PC-9 (cell line): ENCODE measurements around the gene GMNN. TPM values are rescaled to one million over a fixed set of nuclear protein-coding genes. Genes with fewer than 3 reads are reported as not detected.

ENCODE experiments used
- BruUV-seq: library from RNA; stranded (reverse); fragments of 400-500 nt; replicated peaks from 2 replicates; lab custom pipeline; 2021; lab: Mats Ljungman, UMichigan
- CTCF ChIA-PET: fragments of 300-600 bp; sonication (Branson Sonifier 250); formaldehyde crosslinking; loops from one replicate; lab custom pipeline; 2022; ENCODE audit warnings: antibody characterized with exemption; lab: Charles Lee
- POLR2A ChIA-PET: fragments of 300-600 bp; sonication (Branson Sonifier 250); formaldehyde crosslinking; loops from one replicate; lab custom pipeline; 2022; ENCODE audit warnings: antibody characterized with exemption; ENCODE audit not compliant: unreplicated experiment; lab: Charles Lee
- DNase-seq, 2 experiments: peaks; one replicate each; pipeline versions ENCODE4 v3.0.0 to v3.0.0-alpha.2; 2015 to 2022; ENCODE audit warnings: mixed read lengths in 1 of 2
- H2AFZ ChIP-seq: fragments of 200-600 bp; sonication (generic); 2 replicates; pipeline ENCODE4 v1.8.1; 2017; ENCODE audit warnings: antibody characterized with exemption
- H3F3A ChIP-seq: fragments of 200-600 bp; sonication (generic); 2 replicates; pipeline ENCODE4 v1.8.1; 2017; ENCODE audit warnings: antibody characterized with exemption, mild to moderate bottlenecking, low read depth; ENCODE audit not compliant: insufficient read depth
- H3K27ac ChIP-seq: fragments of 200-600 bp; sonication (generic); 2 replicates; pipeline ENCODE4 v1.6.1; 2016; ENCODE audit warnings: mixed run types
- H3K27me3 ChIP-seq: fragments of 200-600 bp; sonication (generic); 2 replicates; pipeline ENCODE4 v1.6.1; 2016; ENCODE audit warnings: low read depth, mixed run types; ENCODE audit not compliant: insufficient read depth
- H3K36me3 ChIP-seq: fragments of 200-600 bp; sonication (generic); 2 replicates; pipeline ENCODE4 v1.6.1; 2016; ENCODE audit warnings: low read depth, mixed run types
- H3K4me1 ChIP-seq: fragments of 200-600 bp; sonication (generic); replicated peaks from 2 replicates; pipeline ENCODE4 v1.6.1; 2016; ENCODE audit warnings: mixed run types; ENCODE audit not compliant: insufficient read depth
- H3K4me2 ChIP-seq: fragments of 200-600 bp; sonication (generic); 2 replicates; pipeline ENCODE4 v1.6.1; 2017; ENCODE audit warnings: mixed run types
- H3K4me3 ChIP-seq: fragments of 200-600 bp; sonication (generic); 2 replicates; pipeline ENCODE4 v1.6.1; 2016; ENCODE audit warnings: mixed run types
- H3K79me2 ChIP-seq: fragments of 200-600 bp; sonication (generic); 2 replicates; pipeline ENCODE4 v1.6.1; 2017; ENCODE audit warnings: low read depth, mixed run types
- H3K9me2 ChIP-seq: fragments of 200-600 bp; sonication (generic); 2 replicates; pipeline ENCODE4 v1.8.1; 2017; ENCODE audit warnings: mild to moderate bottlenecking; ENCODE audit not compliant: insufficient read depth
- H3K9me3 ChIP-seq: fragments of 200-600 bp; sonication (generic); 2 replicates; pipeline ENCODE4 v1.8.1; 2016; ENCODE audit warnings: low read depth; ENCODE audit not compliant: insufficient read depth
- H4K20me1 ChIP-seq: fragments of 200-600 bp; sonication (generic); 2 replicates; pipeline ENCODE4 v1.8.1; 2017; ENCODE audit not compliant: insufficient read depth
- EZH2 ChIP-seq: fragments of 200-600 bp; sonication (generic); IDR thresholded peaks from 2 replicates; pipeline ENCODE4 v1.8.0; 2017; ENCODE audit warnings: antibody characterized with exemption, low read depth
- intact Hi-C: fragments of 100-400 bp; cut with micrococcal nuclease; formaldehyde crosslinking; loops from one replicate; pipeline ENCODE4 v1.10.0; 2022; ENCODE audit not compliant: unreplicated experiment
- total RNA-seq: library from RNA; stranded (reverse); gene quantifications from 2 replicates; pipeline ENCODE4 v1.2.3, GENCODE V29; 2021
- TF ChIP-seq, protein P1 (sequence below): fragments of 200-600 bp; sonication (generic); conservative IDR thresholded peaks from 2 replicates; pipeline ENCODE4 v1.6.1; 2017; ENCODE audit warnings: mixed run types, antibody characterized with exemption, mild to moderate bottlenecking, moderate library complexity

The GMNN gene
- total RNA-seq, 1 experiment from 2014 or later = 54.8 TPM

GRCh38 chr6:24779416-24780016 is 4.8 kb downstream of the GMNN start:
- ChIA-PET CTCF (interaction anchor here (0.6 kb wide), 1 partner anchor 17 kb away, joined by 3 read pairs; no protein-coding TSS in a partner anchor), POLR2A (interaction anchor here (0.6 kb wide), 1 partner anchor 938 kb away, joined by 3 read pairs; no protein-coding TSS in a partner anchor)
- intact Hi-C loops = loop anchor here (2.0 to 5.0 kb wide), 2 partner anchors 132 to 291 kb away; partner anchors contain the start of gene KIAA0319
- Histone ChIP-seq H3K4me1 (peaks cover 45% of the 10 kb centered on the region), H3K36me3 (peaks cover 45% of the 10 kb centered on the region), H3K4me3 (no peak overlapping the region), H3K9me3 (no peaks in the 10 kb centered on the region), H2AFZ (no peak overlapping the region), H3K9me2 (no peaks in the 10 kb centered on the region), H3K27ac (peak overlapping the region; percentile 69), H3K4me2 (peak overlapping the region; percentile 47), H3K79me2 (peaks cover 63% of the 10 kb centered on the region), H4K20me1 (no peaks in the 10 kb centered on the region), H3F3A (peaks cover 14% of the 10 kb centered on the region; the same call in 1 of the 2 replicates), H3K27me3 (no peaks in the 10 kb centered on the region)
- no TSS peak for BruUV-seq
- TF ChIP-seq EZH2 = no peak
- TF ChIP-seq, protein P1, sequence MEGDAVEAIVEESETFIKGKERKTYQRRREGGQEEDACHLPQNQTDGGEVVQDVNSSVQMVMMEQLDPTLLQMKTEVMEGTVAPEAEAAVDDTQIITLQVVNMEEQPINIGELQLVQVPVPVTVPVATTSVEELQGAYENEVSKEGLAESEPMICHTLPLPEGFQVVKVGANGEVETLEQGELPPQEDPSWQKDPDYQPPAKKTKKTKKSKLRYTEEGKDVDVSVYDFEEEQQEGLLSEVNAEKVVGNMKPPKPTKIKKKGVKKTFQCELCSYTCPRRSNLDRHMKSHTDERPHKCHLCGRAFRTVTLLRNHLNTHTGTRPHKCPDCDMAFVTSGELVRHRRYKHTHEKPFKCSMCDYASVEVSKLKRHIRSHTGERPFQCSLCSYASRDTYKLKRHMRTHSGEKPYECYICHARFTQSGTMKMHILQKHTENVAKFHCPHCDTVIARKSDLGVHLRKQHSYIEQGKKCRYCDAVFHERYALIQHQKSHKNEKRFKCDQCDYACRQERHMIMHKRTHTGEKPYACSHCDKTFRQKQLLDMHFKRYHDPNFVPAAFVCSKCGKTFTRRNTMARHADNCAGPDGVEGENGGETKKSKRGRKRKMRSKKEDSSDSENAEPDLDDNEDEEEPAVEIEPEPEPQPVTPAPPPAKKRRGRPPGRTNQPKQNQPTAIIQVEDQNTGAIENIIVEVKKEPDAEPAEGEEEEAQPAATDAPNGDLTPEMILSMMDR = no peak
- peak in 1 of 2 experiments; percentile 87 for DNase-seq

- ChIA-PET POLR2A (no interaction called here), CTCF (interaction anchor here (0.6 kb wide), 1 partner anchor 17 kb away, joined by 3 read pairs; no protein-coding TSS in a partner anchor)
- Histone ChIP-seq H3K4me3 (no peak overlapping the region), H3K27ac (peak overlapping the region; percentile 69), H3K9me3 (no peaks in the 10 kb centered on the region), H3F3A (peaks cover 14% of the 10 kb centered on the region; the same call in 1 of the 2 replicates), H3K27me3 (no peaks in the 10 kb centered on the region), H4K20me1 (no peaks in the 10 kb centered on the region), H3K4me2 (peak overlapping the region; percentile 47; the same call in 1 of the 2 replicates), H2AFZ (no peak overlapping the region), H3K36me3 (peaks cover 52% of the 10 kb centered on the region), H3K4me1 (peaks cover 45% of the 10 kb centered on the region), H3K79me2 (peaks cover 63% of the 10 kb centered on the region), H3K9me2 (no peaks in the 10 kb centered on the region)
- BruUV-seq = no TSS peak
- no peak for DNase-seq
- TF ChIP-seq EZH2 = no peak
- TF ChIP-seq, protein P1 = no peak
- intact Hi-C loops = no loop called here
Measured at GRCh38 chr6:24780206-24780605, 5.5 kb downstream of the GMNN start.

- intact Hi-C loops = no loop called here
- Histone ChIP-seq H3K27me3 (no peaks in the 10 kb centered on the region), H4K20me1 (no peaks in the 10 kb centered on the region), H3F3A (peaks cover 11% of the 10 kb centered on the region), H2AFZ (no peak overlapping the region), H3K4me1 (no peaks in the 10 kb centered on the region), H3K9me2 (no peaks in the 10 kb centered on the region), H3K36me3 (peaks cover 21% of the 10 kb centered on the region; the same call in 1 of the 2 replicates), H3K79me2 (no peaks in the 10 kb centered on the region), H3K27ac (no peak overlapping the region), H3K9me3 (no peaks in the 10 kb centered on the region), H3K4me3 (no peak overlapping the region), H3K4me2 (no peak overlapping the region)
- TF ChIP-seq EZH2 = no peak
- TF ChIP-seq, protein P1 = no peak
- no TSS peak for BruUV-seq
- no peak for DNase-seq
- ChIA-PET POLR2A (no interaction called here), CTCF (no interaction called here)
Measured at GRCh38 chr6:24788031-24788665, 13.4 kb downstream of the GMNN start.
